Hepatocyte (in vitro differentiated cells): ENCODE data around the gene NTPCR. TPM values are rescaled to one million over a fixed set of nuclear protein-coding genes. Genes with fewer than 3 reads are reported as not detected.

Experiments used
- DNase-seq: peaks from one replicate; pipeline ENCODE4 v3.0.0-alpha.2; 2016; ENCODE audit warnings: low spot score
- H2AFZ ChIP-seq: fragments of 200-600 bp; sonication (generic); 2 replicates; pipeline ENCODE4 v1.6.0; 2016; ENCODE audit warnings: antibody characterized with exemption, mild to moderate bottlenecking
- H3K27ac ChIP-seq: fragments of 200-600 bp; sonication (generic); 2 replicates; pipeline ENCODE4 v1.5.1; 2016; ENCODE audit warnings: mild to moderate bottlenecking
- H3K27me3 ChIP-seq: fragments of 200-600 bp; sonication (generic); 2 replicates; pipeline ENCODE4 v1.6.1; 2016
- H3K36me3 ChIP-seq: fragments of 200-600 bp; sonication (generic); replicated peaks from 2 replicates; pipeline ENCODE4 v1.5.1; 2016; ENCODE audit warnings: low read depth; ENCODE audit not compliant: insufficient read depth
- H3K4me1 ChIP-seq: fragments of 200-600 bp; sonication (generic); 2 replicates; pipeline ENCODE4 v1.5.1; 2016; ENCODE audit warnings: mild to moderate bottlenecking, moderate library complexity; ENCODE audit not compliant: insufficient read depth
- H3K4me2 ChIP-seq: fragments of 200-600 bp; sonication (generic); 2 replicates; pipeline ENCODE4 v1.6.0; 2016
- H3K4me3 ChIP-seq: fragments of 200-600 bp; sonication (generic); 2 replicates; pipeline ENCODE4 v1.5.1; 2016; ENCODE audit warnings: mild to moderate bottlenecking
- H3K79me2 ChIP-seq: fragments of 200-600 bp; sonication (generic); 2 replicates; pipeline ENCODE4 v1.6.0; 2017; ENCODE audit warnings: mild to moderate bottlenecking
- H3K9me2 ChIP-seq: fragments of 200-600 bp; sonication (generic); replicated peaks from 2 replicates; pipeline ENCODE4 v1.6.0; 2017; ENCODE audit warnings: mild to moderate bottlenecking; ENCODE audit not compliant: insufficient read depth
- H3K9me3 ChIP-seq: fragments of 200-600 bp; sonication (generic); 2 replicates; pipeline ENCODE4 v1.5.1; 2016; ENCODE audit warnings: low read depth, mild to moderate bottlenecking
- H4K20me1 ChIP-seq: fragments of 200-600 bp; sonication (generic); 2 replicates; pipeline ENCODE4 v1.6.0; 2016; ENCODE audit warnings: mild to moderate bottlenecking; ENCODE audit not compliant: insufficient read depth, poor library complexity, severe bottlenecking
- CTCF ChIP-seq: fragments of 200-600 bp; sonication (generic); IDR thresholded peaks from 2 replicates; pipeline ENCODE4 v1.5.1; 2016; ENCODE audit warnings: antibody characterized with exemption, mild to moderate bottlenecking; ENCODE audit not compliant: poor library complexity
- EZH2 ChIP-seq: fragments of 200-600 bp; sonication (generic); IDR thresholded peaks from 2 replicates; pipeline ENCODE4 v1.6.1; 2016; ENCODE audit warnings: antibody characterized with exemption, mild to moderate bottlenecking, borderline replicate concordance
- EZH2phosphoT487 ChIP-seq: fragments of 200-600 bp; sonication (generic); IDR thresholded peaks from one replicate; pipeline ENCODE4 v1.6.1; 2018; ENCODE audit warnings: antibody characterized with exemption, mild to moderate bottlenecking, low read depth, moderate library complexity; ENCODE audit not compliant: unreplicated experiment, severe bottlenecking
- WGBS: methylation state at CpG from one replicate; pipeline ENCODE4 v1.1.6; 2016; ENCODE audit warnings: low lambda C conversion rate; ENCODE audit errors: missing lambda C conversion rate; 5-methylcytosine and 5-hydroxymethylcytosine counted together
- polyA plus RNA-seq: library from polyadenylated mRNA; unstranded; fragments of >200 nt; fragmentation: Nextera tagmentation; extraction: Ambion mirVana; gene quantifications from 2 replicates; pipeline ENCODE4 v1.2.1, GENCODE V29; 2016
- total RNA-seq: library from RNA; depleted of rRNA; stranded (reverse); fragments of >200 nt; gene quantifications from 2 replicates; pipeline ENCODE4 v1.2.3, GENCODE V29; 2014

The NTPCR gene
- total and polyA plus RNA-seq, 2 experiments from 2014 or later, result 32.1 to 52.9 TPM

GRCh38 chr1:232974971-232975370, 24.6 kb downstream of the NTPCR start:
- Histone ChIP-seq H2AFZ (no peak overlapping the region), H3K27me3 (no peaks in the 10 kb centered on the region), H3K9me3 (peaks cover 12% of the 10 kb centered on the region), H3K4me3 (no peak overlapping the region), H4K20me1 (no peaks in the 10 kb centered on the region), H3K4me2 (no peak overlapping the region), H3K27ac (no peak overlapping the region), H3K9me2 (no peaks in the 10 kb centered on the region), H3K4me1 (peaks cover 10% of the 10 kb centered on the region), H3K36me3 (no peaks in the 10 kb centered on the region), H3K79me2 (no peaks in the 10 kb centered on the region)
- DNase-seq, result no peak
- TF ChIP-seq EZH2phosphoT487, result no peak
- TF ChIP-seq EZH2, result no peak
- no peak for TF ChIP-seq CTCF
- WGBS, result 88% methylated on average over 3 of the region's 3 CpGs

GRCh38 chr1:232978091-232978634, 27.8 kb downstream of the NTPCR start:
- DNase-seq, result no peak
- H3K27me3 ChIP-seq, result no peaks in the 10 kb centered on the region
- H4K20me1 ChIP-seq, result no peaks in the 10 kb centered on the region
- H3K9me3 ChIP-seq, result peaks cover 12% of the 10 kb centered on the region
- H2AFZ ChIP-seq, result no peak overlapping the region
- peaks cover 15% of the 10 kb centered on the region for H3K4me1 ChIP-seq
- no peak overlapping the region for H3K4me3 ChIP-seq
- no peak overlapping the region for H3K4me2 ChIP-seq
- H3K36me3 ChIP-seq, result no peaks in the 10 kb centered on the region
- H3K9me2 ChIP-seq, result no peaks in the 10 kb centered on the region
- TF ChIP-seq EZH2 (no peak), CTCF (no peak), EZH2phosphoT487 (no peak)
- no peak overlapping the region for H3K27ac ChIP-seq
- WGBS, result 46% methylated on average over 8 of the region's 8 CpGs
- H3K79me2 ChIP-seq, result no peaks in the 10 kb centered on the region

- Histone ChIP-seq H3K4me3 (no peak overlapping the region), H3K79me2 (no peaks in the 10 kb centered on the region), H3K27ac (no peak overlapping the region), H2AFZ (no peak overlapping the region), H4K20me1 (no peaks in the 10 kb centered on the region), H3K9me2 (no peaks in the 10 kb centered on the region), H3K4me2 (no peak overlapping the region), H3K4me1 (peaks cover 15% of the 10 kb centered on the region), H3K36me3 (no peaks in the 10 kb centered on the region), H3K9me3 (peaks cover 7% of the 10 kb centered on the region), H3K27me3 (no peaks in the 10 kb centered on the region)
- TF ChIP-seq EZH2 (no peak), EZH2phosphoT487 (no peak), CTCF (no peak)
- 65% methylated on average over 4 of the region's 4 CpGs for WGBS
- no peak for DNase-seq
These were observed 28.4 kb downstream of the NTPCR start for GRCh38 chr1:232978815-232979214.

- Histone ChIP-seq H3K9me3 (no peaks in the 10 kb centered on the region), H3K36me3 (no peaks in the 10 kb centered on the region), H3K4me1 (peaks cover 15% of the 10 kb centered on the region), H2AFZ (no peak overlapping the region), H3K27ac (no peak overlapping the region), H3K27me3 (no peaks in the 10 kb centered on the region), H3K4me3 (no peak overlapping the region), H3K4me2 (no peak overlapping the region), H3K9me2 (no peaks in the 10 kb centered on the region), H4K20me1 (no peaks in the 10 kb centered on the region), H3K79me2 (no peaks in the 10 kb centered on the region)
- WGBS, result 95% methylated on average over 6 of the region's 6 CpGs
- no peak for DNase-seq
- TF ChIP-seq CTCF (no peak), EZH2 (no peak), EZH2phosphoT487 (no peak)
These were observed 29.1 kb downstream of the NTPCR start for GRCh38 chr1:232979558-232979957.
